ENCODE measurements around the gene FLNC. TPM values are rescaled to one million over a fixed set of nuclear protein-coding genes. Genes with fewer than 3 reads are reported as not detected.

The FLNC gene
- total RNA-seq, 4 donors from 2014 or later: 5.7 to 12.6 (median 9.3) TPM

DNA sequence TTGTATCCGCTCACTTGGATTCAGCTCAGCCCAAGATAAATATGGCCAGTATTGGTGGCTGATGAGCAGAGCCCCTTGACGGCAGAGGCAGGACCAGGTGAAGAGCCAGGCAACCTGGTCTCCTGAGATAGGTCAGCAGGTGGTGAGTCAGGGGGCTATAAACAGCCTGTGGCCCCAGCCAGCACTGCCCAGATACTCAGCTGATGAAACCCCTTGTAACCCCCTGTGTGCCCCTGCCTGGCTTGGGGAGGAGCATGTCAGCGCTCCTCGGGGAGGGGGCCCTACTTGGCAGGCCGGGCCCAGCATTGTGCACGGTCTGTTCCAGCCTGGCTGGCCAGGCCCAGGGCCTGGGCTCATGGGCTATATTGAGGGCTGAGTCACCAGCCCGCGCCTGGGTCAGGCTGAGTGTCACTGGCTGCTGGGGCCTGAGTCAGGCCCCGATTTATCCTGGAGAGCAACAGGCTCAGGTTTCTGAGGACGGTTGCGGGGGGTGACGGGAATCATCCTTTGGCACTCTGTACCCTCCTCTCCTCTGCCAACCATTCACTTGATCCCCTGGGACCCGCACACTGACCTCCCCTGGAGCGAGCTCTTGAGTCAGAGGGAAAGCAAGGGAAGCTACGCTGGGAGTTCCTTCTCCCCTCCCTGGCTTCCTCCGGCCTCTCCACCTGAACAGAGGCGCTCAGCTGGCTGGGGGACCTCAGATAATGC, 2.8 kb upstream of the FLNC start:
- Histone ChIP-seq H3K36me3 (no peaks in the 10 kb centered on the region), H3K4me3 (replicated peaks in 1 of 3) (no peak overlapping the region), H3K27ac (no peak overlapping the region), H3K27me3 (no peaks in the 10 kb centered on the region), H3K9me3 (no peaks in the 10 kb centered on the region), H3K4me1 (peaks cover 0 to 26% of the 10 kb centered on the region in 2 donors)
- intact Hi-C loops (cut with DNase I): no loop called here
- no peak for DNase-seq
- TF ChIP-seq POLR2A (IDR thresholded peaks at IDR 0.05): no peak
- TF ChIP-seq, protein P1, sequence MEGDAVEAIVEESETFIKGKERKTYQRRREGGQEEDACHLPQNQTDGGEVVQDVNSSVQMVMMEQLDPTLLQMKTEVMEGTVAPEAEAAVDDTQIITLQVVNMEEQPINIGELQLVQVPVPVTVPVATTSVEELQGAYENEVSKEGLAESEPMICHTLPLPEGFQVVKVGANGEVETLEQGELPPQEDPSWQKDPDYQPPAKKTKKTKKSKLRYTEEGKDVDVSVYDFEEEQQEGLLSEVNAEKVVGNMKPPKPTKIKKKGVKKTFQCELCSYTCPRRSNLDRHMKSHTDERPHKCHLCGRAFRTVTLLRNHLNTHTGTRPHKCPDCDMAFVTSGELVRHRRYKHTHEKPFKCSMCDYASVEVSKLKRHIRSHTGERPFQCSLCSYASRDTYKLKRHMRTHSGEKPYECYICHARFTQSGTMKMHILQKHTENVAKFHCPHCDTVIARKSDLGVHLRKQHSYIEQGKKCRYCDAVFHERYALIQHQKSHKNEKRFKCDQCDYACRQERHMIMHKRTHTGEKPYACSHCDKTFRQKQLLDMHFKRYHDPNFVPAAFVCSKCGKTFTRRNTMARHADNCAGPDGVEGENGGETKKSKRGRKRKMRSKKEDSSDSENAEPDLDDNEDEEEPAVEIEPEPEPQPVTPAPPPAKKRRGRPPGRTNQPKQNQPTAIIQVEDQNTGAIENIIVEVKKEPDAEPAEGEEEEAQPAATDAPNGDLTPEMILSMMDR (IDR thresholded peaks at IDR 0.05): no peak
- WGBS, 2 donors: 79 to 84% methylated on average over 12 to 14 of the region's 17 CpGs

DNA sequence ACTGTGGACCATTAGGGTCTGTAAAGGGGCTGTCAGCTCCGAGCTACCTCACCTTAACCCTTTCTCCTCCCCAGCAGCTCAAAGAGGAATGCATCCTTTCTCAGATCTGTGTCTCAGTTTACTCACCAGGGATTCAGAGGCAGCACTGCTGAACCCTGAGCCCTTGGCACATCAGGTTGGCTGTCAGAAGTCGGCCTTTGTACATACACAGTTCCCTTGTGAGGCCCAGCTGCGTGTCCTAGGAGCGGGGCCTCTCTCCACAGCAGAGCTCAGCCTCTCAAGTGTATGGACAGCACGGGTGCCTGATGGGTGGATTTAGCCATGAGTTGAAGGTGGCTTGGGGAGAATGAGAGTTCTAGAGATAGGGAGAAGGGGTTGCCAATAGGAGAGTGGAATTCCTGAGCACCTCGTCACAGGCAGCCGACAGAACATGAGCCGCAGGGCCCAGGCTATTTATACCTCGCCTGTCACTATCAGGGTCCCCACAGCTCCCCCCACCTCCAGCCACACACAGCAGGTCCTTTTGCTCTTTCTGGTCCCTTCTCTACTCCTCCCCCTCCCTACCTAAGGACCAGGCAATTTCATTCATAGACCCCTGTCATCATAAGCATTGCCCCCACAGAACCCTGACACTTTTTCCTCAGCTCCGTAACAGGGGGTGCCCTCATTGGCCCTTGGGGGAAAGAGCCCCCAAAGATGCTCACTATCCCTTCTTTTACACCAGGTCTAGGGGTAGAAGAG, 2.1 kb upstream of the FLNC start:
- Histone ChIP-seq H3K4me3 (replicated peaks in 1 of 3) (no peak overlapping the region), H3K9me3 (no peaks in the 10 kb centered on the region), H3K4me1 (peaks cover 0 to 34% of the 10 kb centered on the region in 2 donors), H3K36me3 (no peaks in the 10 kb centered on the region), H3K27me3 (no peaks in the 10 kb centered on the region), H3K27ac (no peak overlapping the region)
- intact Hi-C loops (cut with DNase I): no loop called here
- no peak for TF ChIP-seq POLR2A (IDR thresholded peaks at IDR 0.05)
- TF ChIP-seq, protein P1 (IDR thresholded peaks at IDR 0.05): no peak
- 75 to 76% methylated on average over 10 of the region's 10 CpGs for WGBS, 2 donors
- no peak for DNase-seq

DNA sequence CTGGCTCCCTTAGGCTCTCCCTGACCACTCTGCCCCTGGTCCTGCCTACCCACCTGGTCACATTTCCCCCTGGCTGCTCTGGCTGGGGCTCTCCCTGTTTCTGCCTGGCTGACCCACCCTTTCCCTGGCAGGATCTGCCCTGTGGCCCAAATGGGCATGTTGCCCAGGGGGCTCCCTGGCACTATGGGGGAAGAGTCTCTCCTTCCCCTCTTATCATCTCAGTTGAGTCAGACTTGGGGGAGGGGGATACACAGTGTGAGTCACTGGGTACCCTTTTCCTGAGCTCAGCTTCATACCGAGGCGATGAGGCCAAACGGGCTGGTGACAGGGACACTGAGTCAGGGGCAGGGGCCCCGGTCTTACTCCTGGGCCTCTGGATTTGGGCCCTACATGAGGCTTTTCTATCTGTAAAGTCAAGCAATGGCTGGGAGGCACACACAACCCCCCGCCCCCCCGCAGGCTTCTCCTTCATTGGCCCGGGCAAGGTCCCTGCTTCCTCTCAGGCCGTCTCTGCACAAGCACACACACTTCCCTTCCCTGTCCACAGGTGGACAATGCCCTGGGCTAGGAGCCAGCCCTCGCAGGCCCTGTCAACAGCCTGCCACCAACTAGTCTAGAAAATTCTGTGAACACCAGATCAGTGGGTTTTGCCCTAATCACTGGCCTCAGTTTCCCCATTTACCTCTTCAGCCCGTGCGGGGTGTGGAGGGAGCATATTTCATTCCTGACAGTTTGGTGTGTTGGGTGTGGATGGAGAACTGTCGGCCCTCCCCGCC, 627 bp upstream of the FLNC start:
- no peaks in the 10 kb centered on the region for H3K27me3 ChIP-seq
- peaks cover 0 to 37% of the 10 kb centered on the region in 2 donors for H3K4me1 ChIP-seq
- H3K36me3 ChIP-seq: no peaks in the 10 kb centered on the region
- H3K9me3 ChIP-seq: no peaks in the 10 kb centered on the region
- WGBS, 2 donors: 23 to 45% methylated on average over 9 to 10 of the region's 13 CpGs
- intact Hi-C loops (cut with DNase I): no loop called here
- TF ChIP-seq, protein P1 (IDR thresholded peaks at IDR 0.05): no peak
- TF ChIP-seq POLR2A (IDR thresholded peaks at IDR 0.05): no peak
- H3K27ac ChIP-seq: no peak overlapping the region
- peak; percentile 37 to 39 for DNase-seq
- peak overlapping the region in 1 of 3 donors; percentile 7 for H3K4me3 ChIP-seq (replicated peaks in 1 of 3)

DNA sequence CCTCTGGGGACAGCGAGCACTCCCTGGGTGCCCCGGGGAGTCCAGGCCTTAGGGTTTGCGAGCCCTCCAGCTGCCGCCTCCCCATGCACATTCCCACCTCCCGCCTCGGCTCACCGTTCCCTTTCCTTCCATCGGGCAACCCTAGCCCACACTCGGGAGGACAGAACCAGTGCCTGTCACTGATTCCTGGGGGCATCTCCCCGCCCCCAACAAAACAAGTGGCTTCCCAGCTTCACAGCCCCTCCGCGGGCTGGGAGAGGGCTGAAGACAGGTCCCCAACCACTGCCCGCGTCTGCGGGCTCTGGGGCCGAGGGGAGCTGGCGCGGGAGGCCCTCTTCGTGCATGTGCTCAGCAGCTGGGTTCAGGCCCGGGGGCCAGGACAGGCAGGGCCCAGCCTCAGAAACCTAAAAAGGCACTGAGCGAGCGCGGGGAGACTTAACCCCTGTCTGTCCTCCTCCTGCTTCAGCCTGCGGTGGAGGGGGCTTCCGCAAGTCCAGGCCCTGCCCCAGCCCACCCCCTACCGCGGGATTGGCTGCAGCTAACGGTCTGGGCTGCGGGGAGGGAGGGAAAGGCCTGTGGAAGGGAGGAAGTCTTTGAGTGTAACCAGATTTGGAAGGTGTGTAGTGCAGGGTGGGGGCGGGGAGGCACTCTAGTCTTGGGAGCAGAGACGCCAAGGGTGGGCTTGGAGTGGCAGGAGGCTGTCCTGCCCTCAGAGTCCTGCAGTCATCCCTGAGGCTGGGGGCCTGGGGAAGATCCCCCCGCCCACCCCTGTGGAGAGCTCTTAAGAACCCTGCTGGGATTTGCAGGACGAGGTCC, 1.2 kb downstream of the FLNC start:
- WGBS, 2 donors: 21 to 31% methylated on average over 29 to 31 of the region's 33 CpGs
- H3K4me1 ChIP-seq: peaks cover 0 to 37% of the 10 kb centered on the region in 2 donors
- H3K9me3 ChIP-seq: no peaks in the 10 kb centered on the region
- DNase-seq: no peak
- no peaks in the 10 kb centered on the region for H3K36me3 ChIP-seq
- no peaks in the 10 kb centered on the region for H3K27me3 ChIP-seq
- intact Hi-C loops (cut with DNase I): no loop called here
- H3K4me3 ChIP-seq (replicated peaks in 1 of 3): peak overlapping the region in 1 of 3 donors; percentile 40
- TF ChIP-seq, protein P1 (IDR thresholded peaks at IDR 0.05): no peak
- no peak for TF ChIP-seq POLR2A (IDR thresholded peaks at IDR 0.05)
- H3K27ac ChIP-seq: peak overlapping the region in 2 of 3 donors; percentile 25 to 63
